ENCODE results near the gene ACTA2. TPM values are rescaled to one million over a fixed set of nuclear protein-coding genes. Genes with fewer than 3 reads are reported as not detected.

The ACTA2 gene
- total RNA-seq, 3 donors from 2014 or later, result 87.9 to 1,054 (median 1,036) TPM

DNA sequence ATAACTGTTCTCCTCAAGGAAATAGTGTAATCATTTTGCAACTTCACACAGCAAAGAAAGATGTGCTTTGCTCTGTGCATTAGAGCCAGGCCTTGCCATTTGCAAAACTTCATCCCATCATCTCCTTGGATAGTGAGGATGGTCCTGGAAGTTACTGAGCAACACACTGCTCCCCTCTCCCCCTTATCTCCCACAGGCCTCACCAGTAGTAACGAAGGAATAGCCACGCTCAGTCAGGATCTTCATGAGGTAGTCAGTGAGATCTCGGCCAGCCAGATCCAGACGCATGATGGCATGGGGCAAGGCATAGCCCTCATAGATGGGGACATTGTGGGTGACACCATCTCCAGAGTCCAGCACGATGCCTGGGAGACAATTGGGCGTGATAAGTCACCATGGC, 11.5 kb downstream of the ACTA2 start:
- DNase-seq (ENCODE audit: low spot score in 2 of 2), result no peak
- Histone ChIP-seq H3K27ac (peak overlapping the region; percentile 17 to 66), H3K36me3 (no peaks in the 10 kb centered on the region), H3K27me3 (no peaks in the 10 kb centered on the region), H3K4me3 (no peak overlapping the region), H3K4me1 (no peaks in the 10 kb centered on the region), H3K9me3 (no peaks in the 10 kb centered on the region)
- TF ChIP-seq POLR2A (IDR thresholded peaks at IDR 0.05) (no peak), POLR2AphosphoS5 (IDR thresholded peaks at IDR 0.05) (peak in 1 of 3 donors; percentile 56)
- intact Hi-C loops (cut with DNase I; ENCODE audit: low total_unique reads), result loop anchor here (5.0 kb wide), 1 partner anchor 51 kb away; the partner anchor contains the start of gene FAS

DNA sequence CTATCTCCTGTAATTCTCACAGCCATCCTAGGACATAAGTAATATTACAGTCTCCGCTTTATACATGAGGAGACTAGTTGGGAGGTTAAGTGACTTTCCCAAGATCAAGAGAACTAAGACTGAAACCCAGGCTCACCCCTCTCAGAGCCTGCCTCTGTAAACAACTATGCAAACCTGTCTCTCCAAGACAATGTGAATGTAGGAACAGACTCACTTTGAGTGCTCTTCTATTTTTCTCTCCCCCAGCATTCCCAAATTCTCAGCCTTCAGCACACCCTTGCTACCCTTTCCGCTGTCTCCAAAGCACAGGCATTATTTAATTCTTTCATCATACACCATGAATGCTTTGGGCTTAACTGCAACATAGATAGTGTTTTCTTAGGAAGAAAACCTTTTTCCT, 13.6 kb downstream of the ACTA2 start:
- no peaks in the 10 kb centered on the region for H3K27me3 ChIP-seq
- TF ChIP-seq POLR2AphosphoS5 (IDR thresholded peaks at IDR 0.05) (no peak), POLR2A (IDR thresholded peaks at IDR 0.05) (no peak), CTCF (IDR thresholded peaks at IDR 0.05) (no peak)
- H3K27ac ChIP-seq, result peak overlapping the region in 1 of 2 donors; percentile 48
- no peaks in the 10 kb centered on the region for H3K4me1 ChIP-seq
- H3K9me3 ChIP-seq, result no peaks in the 10 kb centered on the region
- no peaks in the 10 kb centered on the region for H3K36me3 ChIP-seq
- DNase-seq (ENCODE audit: low spot score in 2 of 2), result no peak
- intact Hi-C loops (cut with DNase I; ENCODE audit: low total_unique reads), result loop anchor here (10.0 kb wide), 1 partner anchor 104 kb away; no protein-coding TSS in a partner anchor
- H3K4me3 ChIP-seq, result no peak overlapping the region

DNA sequence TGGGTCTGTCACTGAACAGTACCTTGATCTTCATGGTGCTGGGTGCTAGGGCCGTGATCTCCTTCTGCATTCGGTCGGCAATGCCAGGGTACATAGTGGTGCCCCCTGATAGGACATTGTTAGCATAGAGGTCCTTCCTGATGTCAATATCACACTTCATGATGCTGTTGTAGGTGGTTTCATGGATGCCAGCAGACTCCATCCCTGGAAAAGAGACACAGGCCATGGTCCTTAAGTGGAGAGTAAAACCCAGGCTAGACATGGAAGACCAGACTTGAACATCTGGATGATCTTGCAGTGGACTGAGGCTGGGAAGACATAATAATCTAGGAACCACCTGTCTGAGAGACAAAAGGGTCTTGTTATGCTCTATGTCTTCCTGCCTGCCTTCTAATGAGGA, 14.5 kb downstream of the ACTA2 start:
- intact Hi-C loops (cut with DNase I; ENCODE audit: low total_unique reads), result loop anchor here (10.0 kb wide), 1 partner anchor 103 kb away; no protein-coding TSS in a partner anchor
- peak; percentile 27 to 73 (median 39) for TF ChIP-seq POLR2AphosphoS5 (IDR thresholded peaks at IDR 0.05)
- TF ChIP-seq CTCF (IDR thresholded peaks at IDR 0.05), result no peak
- no peaks in the 10 kb centered on the region for H3K4me1 ChIP-seq

DNA sequence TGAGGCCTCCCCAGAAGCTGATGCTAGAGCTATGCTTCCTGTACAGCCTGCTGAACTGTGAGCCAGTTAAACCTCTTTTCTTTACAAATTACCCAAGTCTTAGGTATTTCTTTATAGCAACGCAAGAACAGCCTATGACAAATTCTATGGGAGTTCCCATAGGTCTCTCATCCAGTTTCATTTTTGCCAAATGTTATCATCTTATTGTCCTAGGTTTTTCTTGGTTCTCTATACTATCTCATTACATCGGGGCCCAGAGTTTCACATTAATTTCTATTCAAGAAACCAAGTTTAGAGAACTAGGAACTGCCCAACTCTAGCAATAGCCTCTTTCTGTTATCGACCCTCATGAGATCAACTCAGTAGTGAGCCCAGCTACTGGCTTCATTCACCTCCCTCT, 15.9 kb downstream of the ACTA2 start:
- intact Hi-C loops (cut with DNase I; ENCODE audit: low total_unique reads), result loop anchor here (10.0 kb wide), 1 partner anchor 102 kb away; no protein-coding TSS in a partner anchor
- DNase-seq (ENCODE audit: low spot score in 2 of 2), result no peak
- Histone ChIP-seq H3K27me3 (no peaks in the 10 kb centered on the region), H3K27ac (peak overlapping the region; percentile 30 to 50), H3K4me1 (peaks cover 0 to 4% of the 10 kb centered on the region in 2 donors), H3K4me3 (no peak overlapping the region), H3K36me3 (no peaks in the 10 kb centered on the region), H3K9me3 (no peaks in the 10 kb centered on the region)
- TF ChIP-seq CTCF (IDR thresholded peaks at IDR 0.05), result no peak
- no peak for TF ChIP-seq POLR2A (IDR thresholded peaks at IDR 0.05)
- no peak for TF ChIP-seq POLR2AphosphoS5 (IDR thresholded peaks at IDR 0.05)

More for the DNA sequence above, 14.5 kb downstream of the ACTA2 start:
- no peaks in the 10 kb centered on the region for H3K9me3 ChIP-seq
- H3K27me3 ChIP-seq, result no peaks in the 10 kb centered on the region
- peak overlapping the region in 1 of 2 donors; percentile 14 for H3K27ac ChIP-seq
- DNase-seq (ENCODE audit: low spot score in 2 of 2), result no peak
- no peaks in the 10 kb centered on the region for H3K36me3 ChIP-seq
- no peak overlapping the region for H3K4me3 ChIP-seq

GRCh38 chr10:88934900-88935672, 17.5 kb downstream of the ACTA2 start:
- TF ChIP-seq CTCF (IDR thresholded peaks at IDR 0.05), result peak; percentile 82 to 88 (median 83)
- no peak for TF ChIP-seq POLR2A (IDR thresholded peaks at IDR 0.05)
- peak; percentile 2 to 69 (median 50) for TF ChIP-seq POLR2AphosphoS5 (IDR thresholded peaks at IDR 0.05)
- Histone ChIP-seq H3K4me1 (peaks cover 0 to 4% of the 10 kb centered on the region in 2 donors), H3K27ac (peak overlapping the region; percentile 71 to 88), H3K9me3 (no peaks in the 10 kb centered on the region), H3K4me3 (peak overlapping the region in 1 of 3 donors; percentile 12), H3K36me3 (no peaks in the 10 kb centered on the region), H3K27me3 (no peaks in the 10 kb centered on the region)
- intact Hi-C loops (cut with DNase I; ENCODE audit: low total_unique reads), result loop anchor here (10.0 kb wide), 1 partner anchor 100 kb away; no protein-coding TSS in a partner anchor
- peak; percentile 75 to 84 for DNase-seq (ENCODE audit: low spot score in 2 of 2)
